COLO829 (cell line): ENCODE measurements around the gene RHCE.
"Not testable (repeated sequence)": the region's sequence is repeated elsewhere in the genome, so short reads cannot be mapped to it uniquely, and the experiment has no call there.

Source experiments
- DNase-seq: peaks from one replicate; pipeline ENCODE4 v3.0.0; 2012; ENCODE audit warnings: low spot score

Gene RHCE

DNA sequence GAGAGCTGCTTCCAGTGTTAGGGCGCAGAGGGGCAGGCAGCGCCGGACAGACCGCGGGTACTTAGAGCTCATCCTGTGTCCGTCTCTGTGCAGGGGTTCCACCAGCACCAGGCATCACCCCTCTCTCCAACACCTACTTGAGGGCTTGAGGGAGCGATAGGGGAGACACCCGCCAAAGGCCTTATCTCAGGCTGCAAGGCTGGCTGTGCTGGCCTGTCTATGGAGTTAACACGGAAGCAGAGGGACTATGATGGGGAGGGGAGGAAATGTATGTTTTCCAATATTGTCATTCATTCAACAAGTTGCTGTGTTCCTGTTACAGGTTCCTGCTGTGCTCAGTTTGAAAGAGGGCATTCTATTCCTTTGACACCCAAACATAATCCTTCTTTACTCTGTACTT is at the start of gene RHCE:
Gene RHCE (minus strand): TSS at position 111 of the 400 bp plus-strand sequence. CDS start 39 bp downstream, at position 72.
- DNase-seq = not testable (repeated sequence)

DNA sequence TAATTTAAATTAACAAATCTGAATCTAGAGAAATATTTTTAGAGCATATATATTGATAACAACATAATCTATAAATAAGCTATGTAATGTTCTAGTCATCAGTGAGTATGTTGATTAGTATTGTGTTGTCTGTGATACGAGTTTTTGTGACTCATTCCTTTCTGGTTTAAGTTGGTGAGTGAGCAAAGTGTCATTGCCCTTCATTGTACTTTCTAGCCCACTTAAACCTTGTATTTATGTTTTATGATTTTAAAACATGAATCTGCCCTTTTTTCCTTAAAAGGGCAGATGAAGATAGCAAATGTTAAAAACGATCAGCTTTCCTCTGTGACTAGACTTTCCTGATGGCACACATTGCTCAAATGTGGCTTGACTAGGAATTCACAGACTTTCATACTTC is 48.6 kb upstream of the RHCE start:
- no peak for DNase-seq

DNA sequence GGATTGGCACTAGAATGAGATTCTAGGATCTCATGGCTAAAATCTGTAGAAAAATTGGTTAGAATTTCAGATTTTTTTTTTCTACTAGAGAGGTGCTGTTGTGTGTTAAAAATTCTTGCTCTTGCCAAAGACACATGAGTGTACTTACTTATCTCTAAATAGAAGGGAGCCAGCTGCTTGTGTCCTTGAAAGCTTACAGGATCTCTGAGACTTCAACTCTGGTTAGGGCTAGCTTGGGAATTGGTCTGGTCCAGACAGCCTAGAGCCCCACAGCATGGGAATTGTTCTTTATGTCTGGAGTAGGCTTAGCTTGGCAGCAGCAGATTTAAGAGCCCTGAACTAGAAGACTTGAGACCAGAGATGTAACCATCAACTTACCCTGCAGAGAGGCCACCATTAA is 47.4 kb upstream of the RHCE start:
- DNase-seq = no peak

DNA sequence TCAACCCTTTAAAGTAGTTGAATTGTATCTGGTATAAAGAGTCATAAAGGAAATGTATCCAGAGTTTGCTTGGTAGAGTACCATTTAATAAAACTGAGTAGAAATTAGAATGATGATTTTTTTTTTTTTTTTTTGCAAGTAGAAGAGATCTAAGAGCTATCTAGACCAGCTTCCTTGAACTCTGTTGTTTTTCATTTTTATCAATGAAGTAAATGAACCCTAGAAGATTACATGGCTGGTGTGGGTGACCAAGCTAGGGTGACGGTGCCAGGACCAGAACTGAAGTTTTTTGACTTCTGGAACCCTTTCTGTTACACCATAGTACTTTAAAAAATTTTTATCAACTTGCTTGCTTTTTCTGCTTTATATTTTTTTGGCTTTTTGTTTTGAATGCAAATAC is 47.0 kb upstream of the RHCE start:
- DNase-seq = no peak

DNA sequence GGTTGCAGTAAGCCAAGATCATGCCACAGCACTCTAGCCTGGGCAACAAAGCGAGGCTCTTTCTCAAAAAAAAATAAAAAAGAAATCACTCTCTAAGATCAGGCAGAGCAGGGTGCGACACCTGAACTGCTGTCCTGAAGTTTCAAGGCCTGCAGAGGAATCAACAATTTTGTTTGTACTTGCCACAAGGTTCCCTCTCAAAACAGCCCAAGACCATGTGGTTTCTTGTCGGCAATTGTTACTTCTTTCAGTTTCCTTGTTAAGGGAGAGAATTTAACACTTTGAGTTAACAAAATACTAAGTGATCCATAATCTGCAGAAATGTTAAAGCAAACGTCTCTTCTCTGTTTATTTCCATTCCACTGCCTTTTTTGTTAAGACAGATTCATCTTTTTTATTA is 46.6 kb upstream of the RHCE start:
- no peak for DNase-seq

DNA sequence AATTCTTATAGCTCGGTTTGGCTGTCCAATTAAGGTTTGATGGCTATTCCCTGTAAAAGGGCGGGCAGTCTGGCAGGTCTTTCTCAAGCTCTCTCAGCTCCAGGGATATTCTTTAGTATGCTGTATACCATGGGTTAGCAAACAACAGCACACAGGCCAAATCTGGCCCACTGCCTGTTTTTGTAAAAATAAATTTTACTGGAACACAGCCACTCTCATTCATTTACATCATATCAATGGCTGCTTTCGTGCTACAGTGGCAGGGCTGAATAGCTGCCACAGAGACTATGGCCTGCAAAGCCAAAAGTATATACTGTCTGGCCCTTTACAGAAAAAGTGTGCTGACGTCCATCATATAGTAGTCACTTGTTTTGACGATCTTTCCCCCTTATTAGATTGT is 42.1 kb upstream of the RHCE start:
- no peak for DNase-seq

DNA sequence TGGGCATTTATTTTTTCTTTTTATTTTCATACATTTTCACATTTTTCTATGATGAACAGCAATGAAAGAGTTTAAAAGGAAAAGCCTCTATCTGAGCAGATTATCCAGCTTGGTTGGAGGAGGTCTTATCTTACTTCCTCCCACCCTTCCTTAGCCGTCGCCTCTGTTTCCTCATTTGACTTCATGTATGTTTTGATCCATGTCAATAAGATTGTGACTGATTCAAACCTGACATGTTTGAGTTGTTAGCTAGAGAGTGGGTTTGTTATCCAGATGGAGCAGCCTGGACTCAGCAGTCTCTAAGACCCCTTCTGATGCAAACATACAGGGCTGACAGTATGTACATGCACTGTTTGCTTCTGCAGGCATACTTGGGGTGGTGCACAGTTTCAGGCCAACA is 41.2 kb upstream of the RHCE start:
- DNase-seq = no peak

DNA sequence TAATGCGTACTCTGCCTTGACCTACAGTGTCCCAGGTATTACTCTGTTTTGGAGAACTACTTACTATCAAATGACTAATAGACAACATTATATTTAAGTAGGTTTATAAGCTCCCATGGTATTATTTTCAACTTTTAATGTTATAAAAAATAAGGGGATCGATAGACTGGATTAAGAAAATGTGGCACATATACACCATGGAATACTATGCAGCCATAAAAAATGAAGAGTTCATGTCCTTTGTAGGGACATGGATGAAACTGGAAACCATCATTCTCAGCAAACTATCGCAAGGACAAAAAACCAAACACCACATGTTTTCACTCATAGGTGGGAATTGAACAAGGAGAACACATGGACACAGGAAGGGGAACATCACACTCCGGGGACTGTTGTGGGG is 40.2 kb upstream of the RHCE start:
- not testable (repeated sequence) for DNase-seq

DNA sequence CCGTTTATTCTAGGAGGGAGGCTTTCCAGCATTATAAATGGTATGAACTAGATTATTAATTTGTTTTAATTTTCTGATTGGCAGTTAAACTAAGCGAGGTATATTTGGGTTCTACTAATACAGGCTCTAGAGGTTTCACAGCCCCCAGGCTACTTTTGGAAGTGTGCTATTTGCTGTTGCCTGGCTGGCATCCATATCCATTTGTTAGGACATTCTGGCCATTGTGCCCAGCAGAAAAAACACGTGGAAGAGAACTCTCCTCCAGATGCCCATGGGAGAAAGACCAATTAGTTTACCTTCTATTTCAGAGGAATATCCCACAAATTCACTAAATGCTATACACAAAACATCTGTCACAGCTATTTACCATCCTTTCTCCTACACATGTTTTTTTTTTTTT is 39.4 kb upstream of the RHCE start:
- DNase-seq = no peak

DNA sequence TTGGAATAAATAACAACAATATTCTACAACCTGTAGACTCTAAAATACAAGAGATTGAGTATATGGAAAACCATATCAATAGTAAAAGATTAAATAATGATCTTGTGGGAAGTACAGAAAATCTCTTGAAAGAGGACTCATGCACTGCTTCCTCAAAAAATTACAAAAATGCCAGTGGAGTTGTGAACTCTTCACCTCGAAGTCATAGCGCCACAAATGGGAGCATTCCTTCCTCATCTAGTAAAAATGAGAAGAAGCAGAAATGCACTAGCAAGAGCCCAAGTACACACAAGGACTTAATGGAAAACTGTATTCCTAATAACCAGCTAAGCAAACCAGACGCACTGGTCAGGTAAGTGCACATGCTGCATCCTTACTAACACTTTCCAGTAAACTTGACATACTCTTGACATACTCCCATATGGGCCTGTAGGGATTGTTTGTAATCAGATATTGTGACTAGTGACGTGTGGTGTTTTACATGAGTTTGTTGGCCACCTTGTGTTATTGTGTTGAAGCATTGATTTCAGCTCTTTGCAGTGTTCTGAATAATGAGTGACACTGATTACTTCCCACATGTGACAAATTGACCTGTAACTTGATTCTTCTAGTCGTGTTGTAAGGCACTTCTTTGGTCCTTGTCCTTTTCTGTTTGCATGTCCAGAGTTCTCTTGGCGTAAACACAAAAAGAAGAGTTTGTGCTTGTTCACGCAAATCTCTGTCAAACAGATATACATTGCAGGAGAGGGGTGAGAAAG is 38.1 kb upstream of the RHCE start:
- DNase-seq = no peak

DNA sequence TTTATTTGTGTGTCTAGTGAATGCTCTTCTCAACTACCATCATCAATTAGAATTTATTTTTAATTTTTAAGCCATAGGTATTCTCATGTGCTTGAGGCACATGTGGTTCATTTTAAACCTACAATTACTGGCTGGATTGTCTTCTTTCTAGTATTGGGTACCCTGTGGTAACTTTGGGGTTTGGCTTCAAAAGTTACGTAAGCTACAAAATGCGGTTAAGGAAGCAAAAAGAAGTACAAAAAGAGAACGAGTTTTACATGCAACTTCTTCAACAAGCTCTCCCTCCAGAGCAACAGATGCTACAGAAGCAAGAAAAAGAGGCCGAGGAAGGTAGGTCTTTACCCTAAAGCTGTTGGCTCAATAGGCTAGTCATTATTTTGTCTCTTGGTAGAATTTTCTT is 35.9 kb upstream of the RHCE start:
- DNase-seq = no peak

DNA sequence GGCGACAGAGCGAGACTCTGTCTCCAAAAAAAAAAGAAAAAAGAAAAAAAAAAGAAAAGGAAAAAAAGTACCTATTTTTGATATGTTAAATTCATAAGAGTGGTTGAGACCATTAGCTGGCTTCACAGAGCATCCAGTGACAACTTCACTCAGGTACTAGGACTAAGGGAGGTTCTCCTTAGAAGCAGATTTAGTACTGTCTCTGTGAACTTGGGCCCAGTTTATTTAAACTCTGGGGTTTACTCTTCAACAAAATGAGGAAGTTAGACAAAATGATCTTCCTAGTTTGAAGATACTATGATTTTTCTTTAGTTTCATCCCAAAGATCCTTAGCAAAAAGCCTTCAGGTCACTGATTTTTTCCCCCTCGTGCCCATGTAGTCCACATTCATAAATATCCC is 31.3 kb upstream of the RHCE start:
- DNase-seq = no peak

DNA sequence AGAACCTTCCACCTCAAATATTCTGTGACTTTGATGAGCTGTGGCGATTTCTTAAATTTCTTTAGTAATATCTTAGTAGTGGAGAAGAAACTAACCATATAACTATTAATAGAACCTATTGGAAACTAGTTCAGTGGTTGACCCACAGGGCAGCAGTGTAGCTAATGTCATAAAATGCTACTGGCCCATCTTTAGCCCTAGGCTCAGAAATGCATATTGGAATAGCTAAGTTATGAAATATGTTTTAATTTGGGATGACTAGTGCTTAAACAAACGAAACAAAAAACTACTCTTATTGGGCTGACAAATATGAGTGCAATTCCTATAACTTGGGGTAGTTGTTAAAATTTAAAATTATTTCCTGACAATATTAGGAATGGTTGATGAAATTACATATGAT is 30.3 kb upstream of the RHCE start:
- DNase-seq = no peak

DNA sequence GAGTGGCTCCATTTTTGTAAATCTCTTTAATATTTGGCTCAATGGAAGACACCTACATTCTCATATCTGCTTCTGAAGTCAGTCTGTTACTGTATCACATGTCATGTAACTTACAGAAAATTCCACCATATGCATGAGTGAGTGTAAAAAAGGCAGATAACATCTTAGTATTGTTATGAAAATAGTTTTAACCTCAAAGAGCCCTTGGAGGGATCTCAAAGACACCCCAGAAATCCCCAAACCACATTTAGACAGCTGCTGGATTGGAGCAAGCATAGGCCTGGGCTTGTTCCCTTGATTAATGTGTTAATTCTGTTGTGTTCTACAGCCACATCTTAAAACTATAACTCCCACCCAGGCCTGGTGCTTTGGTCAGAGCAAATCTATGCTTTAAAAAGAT is 26.9 kb upstream of the RHCE start:
- no peak for DNase-seq

DNA sequence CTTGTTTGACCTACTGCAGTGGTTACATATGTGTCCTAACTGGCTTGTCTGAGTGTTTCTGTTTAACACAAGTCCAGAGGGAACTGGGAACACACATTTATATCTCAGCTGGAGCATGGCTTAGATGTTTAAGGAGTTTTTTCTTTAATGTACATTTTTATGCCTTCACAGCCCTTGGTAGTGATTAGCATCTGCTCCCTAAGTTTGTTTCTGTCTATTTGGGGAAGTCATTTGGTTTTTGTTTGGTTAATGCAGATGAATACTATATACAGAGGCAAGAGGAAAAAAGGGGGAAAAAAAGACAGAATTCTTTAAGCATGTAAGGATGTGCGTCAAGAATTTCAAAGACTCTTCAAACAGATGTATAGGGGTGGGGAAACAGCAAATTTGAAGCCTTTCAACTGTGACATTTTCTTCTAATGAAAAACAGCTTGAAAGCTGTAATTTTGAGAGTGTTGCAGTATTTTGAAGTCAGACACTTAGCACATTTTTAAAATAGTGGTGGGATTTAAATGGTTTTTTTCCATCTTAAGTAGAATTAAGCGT is 25.4 kb upstream of the RHCE start:
- no peak for DNase-seq

DNA sequence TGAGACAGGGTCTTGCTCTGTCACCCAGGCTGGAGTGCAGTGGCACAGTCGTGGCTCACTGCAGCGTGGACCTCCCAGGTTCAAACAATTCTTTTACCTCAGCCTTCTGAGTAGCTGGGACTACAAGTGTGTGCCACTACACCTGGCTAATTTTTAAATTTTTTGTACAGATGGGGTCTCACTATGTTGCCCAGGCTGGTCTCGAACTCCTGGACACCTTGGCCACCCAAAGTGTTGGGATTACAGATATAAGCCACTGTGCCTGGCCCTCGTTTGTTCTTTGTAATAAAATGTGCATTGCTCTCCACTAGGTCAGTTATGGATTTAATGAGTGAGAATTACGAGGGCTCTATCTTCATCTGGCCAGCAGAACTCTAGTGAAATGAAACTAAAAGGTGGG is 24.0 kb upstream of the RHCE start:
- DNase-seq = not testable (repeated sequence)

DNA sequence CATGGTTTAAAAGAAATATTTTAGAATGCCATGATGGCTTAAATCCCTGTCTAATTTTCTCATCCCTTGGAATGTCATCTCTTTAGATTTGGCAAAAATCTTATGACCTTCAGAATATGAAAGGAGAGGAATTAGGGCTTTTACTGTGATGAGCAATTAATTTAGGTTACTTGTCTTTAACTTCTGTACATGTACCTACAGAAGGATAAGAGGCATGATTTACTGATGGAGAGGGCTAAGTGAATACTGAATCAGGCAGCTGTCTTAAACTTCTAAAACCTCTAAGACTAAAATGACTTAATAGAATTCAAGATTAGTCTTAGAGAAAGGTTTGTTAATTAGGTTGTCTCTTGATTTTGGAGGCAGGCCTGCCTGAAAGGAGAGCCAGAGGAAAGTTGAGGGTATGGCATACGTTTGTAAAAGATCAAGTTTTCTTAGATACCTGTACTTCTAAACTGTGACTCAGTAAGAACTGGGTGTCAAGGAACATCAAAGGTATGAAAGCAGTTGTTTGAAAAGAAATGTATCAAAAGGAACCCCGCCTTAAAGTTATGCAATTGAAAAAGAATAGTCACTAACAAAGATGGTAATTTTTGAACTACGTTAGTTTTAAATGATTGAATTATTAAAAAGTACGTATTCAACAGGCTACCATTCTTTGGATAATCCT is 22.5 kb upstream of the RHCE start:
- DNase-seq = no peak

DNA sequence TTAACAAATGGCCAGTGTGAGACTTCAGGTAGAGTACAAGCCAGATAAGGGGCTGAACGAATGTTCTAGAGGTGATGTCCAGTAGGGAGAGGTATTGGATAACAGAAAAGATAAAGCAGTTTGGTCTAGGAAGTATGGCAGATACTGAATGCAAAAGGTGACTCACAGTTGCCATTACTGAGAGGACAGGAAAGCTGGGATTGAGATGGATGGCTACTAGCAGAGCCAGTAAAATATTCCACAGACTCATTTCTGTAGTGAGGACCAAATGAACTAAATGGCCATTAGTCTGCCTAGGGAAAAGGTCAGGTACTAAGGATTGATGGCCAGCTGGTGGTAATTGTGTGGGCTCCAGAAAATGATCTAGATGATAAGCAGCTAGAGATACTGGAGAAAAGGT is 21.6 kb upstream of the RHCE start:
- no peak for DNase-seq

DNA sequence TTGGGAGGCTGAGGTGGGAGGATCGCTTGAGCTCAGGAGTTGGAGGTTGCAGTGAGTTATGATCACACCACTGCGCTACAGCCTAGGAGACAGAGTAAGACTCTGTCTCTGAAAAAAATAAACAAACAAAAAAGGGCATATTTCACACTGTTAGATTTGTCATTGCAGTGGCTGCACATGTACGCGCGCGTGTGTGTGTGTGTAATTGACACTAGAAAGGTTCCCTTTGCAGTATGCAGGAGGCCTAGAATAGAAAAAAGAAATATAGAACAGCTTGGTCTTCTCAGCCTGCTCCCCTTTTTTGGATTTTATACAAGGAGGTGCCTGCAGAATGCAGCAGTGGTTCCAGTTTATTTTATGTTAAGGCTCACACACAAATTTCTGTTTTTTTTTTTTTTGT is 18.7 kb upstream of the RHCE start:
- no peak for DNase-seq

DNA sequence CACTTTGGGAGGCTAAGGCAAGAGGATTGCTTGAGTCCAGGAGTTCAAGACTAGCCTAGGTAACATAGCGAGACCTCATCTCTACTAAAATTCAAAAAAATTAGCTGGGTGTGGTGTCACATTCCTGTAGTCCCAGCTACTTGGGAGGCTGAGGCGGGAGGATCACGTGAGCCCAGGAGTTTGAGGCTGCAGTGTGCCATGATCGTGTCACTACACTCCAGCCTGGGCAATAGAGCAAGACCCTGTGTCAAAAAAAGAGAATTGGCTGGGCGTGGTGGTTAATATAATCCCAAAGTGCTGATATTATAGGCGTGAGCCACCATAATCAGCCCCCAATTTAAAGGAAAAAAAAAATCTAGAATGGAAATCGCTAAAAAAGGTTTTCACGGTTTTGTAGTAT is 17.0 kb upstream of the RHCE start:
- DNase-seq = no peak

DNA sequence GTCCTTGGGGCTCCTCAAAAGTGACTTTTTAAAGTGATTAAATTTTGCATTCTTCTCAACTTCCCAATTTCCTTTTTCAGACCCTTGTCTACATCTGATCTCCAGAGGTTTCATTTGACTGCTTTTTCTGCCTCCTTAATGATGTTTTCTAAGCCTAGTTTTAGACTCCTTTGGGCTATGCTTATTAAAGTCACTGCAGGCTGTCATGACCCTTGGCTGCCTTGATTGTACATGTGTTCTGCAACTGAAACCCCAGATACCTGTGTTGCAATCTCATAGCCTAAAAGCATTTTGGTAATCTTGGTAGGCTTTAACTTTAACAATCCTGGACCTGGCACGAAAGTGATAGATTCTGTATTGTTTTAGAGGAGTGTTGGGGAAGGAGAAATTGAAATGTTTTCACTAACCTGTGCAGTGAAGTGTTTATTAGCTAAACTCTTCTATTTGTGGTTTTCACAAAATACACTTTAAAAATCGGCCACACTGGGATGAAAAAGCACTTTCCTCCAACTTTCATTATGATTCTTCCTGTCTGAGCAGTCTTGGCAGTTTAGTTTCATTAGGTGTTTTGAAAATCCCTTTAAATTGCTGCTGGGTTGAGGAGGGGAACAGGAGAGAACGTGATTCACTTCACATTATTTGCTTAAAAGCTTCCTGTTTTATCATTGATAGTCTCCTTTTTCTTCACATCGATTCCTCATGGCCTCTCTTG is 14.9 kb upstream of the RHCE start:
- DNase-seq = no peak

DNA sequence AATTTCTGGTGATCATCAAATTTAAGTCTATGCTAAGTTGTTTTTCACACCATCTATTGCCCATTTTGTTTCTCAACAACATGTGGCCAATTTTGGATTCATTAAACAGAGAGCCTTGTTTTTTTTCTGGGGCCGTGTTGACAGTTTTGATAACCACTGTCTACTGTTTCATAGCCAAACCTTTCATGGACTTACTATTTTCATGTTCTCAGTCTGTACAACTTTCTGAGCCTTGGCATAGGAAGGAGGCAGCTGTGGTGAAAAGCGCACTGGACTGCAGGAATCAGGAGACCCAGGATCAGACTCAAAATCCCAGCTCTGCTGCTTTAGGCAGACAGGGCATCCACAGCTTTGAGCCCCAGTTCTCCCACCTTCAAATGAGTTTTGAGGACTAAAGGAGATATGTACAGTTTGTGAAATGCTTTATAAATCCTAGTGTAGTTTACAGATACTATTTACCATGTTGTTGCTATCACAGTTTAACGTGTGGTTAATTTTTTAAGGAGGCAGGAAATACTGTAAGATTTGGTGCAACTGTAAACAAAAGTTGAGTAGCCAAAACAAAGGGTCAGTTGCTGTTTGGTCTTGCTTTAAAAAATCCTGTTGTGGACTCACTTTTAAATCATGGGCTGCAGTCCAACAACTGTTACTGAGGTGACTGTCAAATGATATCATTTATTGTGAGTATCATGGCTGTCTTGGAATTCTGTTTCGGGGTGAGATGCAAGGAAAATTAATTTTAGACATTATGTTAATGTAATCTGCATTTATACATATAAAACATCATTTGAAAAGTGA is 13.0 kb upstream of the RHCE start:
- no peak for DNase-seq
